Naive thymus-derived CD4-positive, alpha-beta T cell (primary cell): ENCODE measurements around the gene BLOC1S1. TPM values are rescaled to one million over a fixed set of nuclear protein-coding genes. Genes with fewer than 3 reads are reported as not detected.

Experiments
- ATAC-seq: fragments of 150-1000 bp; cut with Tn5 transposase; 2 replicates; pipeline ENCODE4 v1.10.0; 2021; ENCODE audit warnings: mild to moderate bottlenecking, moderate library complexity
- CTCF ChIA-PET: fragments of 350-600 bp; sonication (Branson Sonifier 250); formaldehyde crosslinking; loops from one replicate; lab custom pipeline; 2021; ENCODE audit warnings: antibody characterized with exemption; lab: Charles Lee
- POLR2A ChIA-PET: fragments of 350-600 bp; sonication (Branson Sonifier 250); formaldehyde crosslinking; loops from one replicate; lab custom pipeline; 2021; ENCODE audit warnings: antibody characterized with exemption, inconsistent platforms; lab: Charles Lee
- DNase-seq, 9 donors: peaks; one replicate each; pipeline versions ENCODE4 v3.0.0 to v3.0.0-alpha.2; 2020 to 2022; ENCODE audit warnings: mixed read lengths in 1 of 9
- H3K27ac ChIP-seq: one replicate; pipeline ENCODE4 v1.7.0; 2013; ENCODE audit warnings: mild to moderate bottlenecking, low read depth, low read length, moderate library complexity
- H3K27me3 ChIP-seq, 2 donors: one replicate each; pipeline ENCODE4 v1.7.0; 2013; ENCODE audit warnings: low read length in 2 of 2, mild to moderate bottlenecking in 2 of 2, moderate library complexity in 2 of 2; ENCODE audit not compliant: control insufficient read depth in 2 of 2, insufficient read depth in 2 of 2
- H3K36me3 ChIP-seq, 3 experiments: 1 replicate in 2 of 3; 2 replicates in 1 of 3; pipeline ENCODE4 v1.7.0; 2013; ENCODE audit warnings: low read length in 3 of 3, mild to moderate bottlenecking in 3 of 3, moderate library complexity in 1 of 3; ENCODE audit not compliant: insufficient read depth in 3 of 3, control insufficient read depth in 2 of 3
- H3K4me1 ChIP-seq, 2 donors: one replicate each; pipeline ENCODE4 v1.7.0; 2013; ENCODE audit warnings: low read length in 2 of 2, mild to moderate bottlenecking in 2 of 2, moderate library complexity in 1 of 2; ENCODE audit not compliant: control insufficient read depth in 2 of 2, insufficient read depth in 2 of 2
- H3K4me3 ChIP-seq: 2 replicates; pipeline ENCODE4 v1.7.0; 2013; ENCODE audit warnings: mild to moderate bottlenecking, low read length
- H3K9me3 ChIP-seq, 3 experiments: 1 replicate in 2 of 3; 2 replicates in 1 of 3; pipeline ENCODE4 v1.7.0; 2013; ENCODE audit warnings: low read length in 3 of 3; ENCODE audit not compliant: control insufficient read depth in 2 of 3
- H3K27ac Mint-ChIP-seq, 9 donors: one replicate each; pipeline ENCODE4 v1.8.0; 2020 to 2022; ENCODE audit warnings: mixed read lengths in 9 of 9, mild to moderate bottlenecking in 8 of 9, moderate library complexity in 5 of 9, inconsistent platforms in 2 of 9
- H3K27me3 Mint-ChIP-seq, 5 donors: one replicate each; pipeline ENCODE4 v1.8.0; 2021 to 2022; ENCODE audit warnings: mixed read lengths in 5 of 5, mild to moderate bottlenecking in 1 of 5
- H3K36me3 Mint-ChIP-seq, 5 donors: one replicate each; pipeline ENCODE4 v1.8.0; 2020 to 2022; ENCODE audit warnings: mixed read lengths in 5 of 5, mild to moderate bottlenecking in 3 of 5, inconsistent platforms in 1 of 5
- H3K4me1 Mint-ChIP-seq, 7 donors: one replicate each; pipeline ENCODE4 v1.8.0; 2020 to 2022; ENCODE audit warnings: mixed read lengths in 7 of 7, mild to moderate bottlenecking in 3 of 7, inconsistent platforms in 1 of 7
- H3K4me3 Mint-ChIP-seq, 10 donors: one replicate each; pipeline ENCODE4 v1.8.0; 2020 to 2022; ENCODE audit warnings: mild to moderate bottlenecking in 10 of 10, mixed read lengths in 10 of 10, moderate library complexity in 6 of 10, inconsistent platforms in 2 of 10
- H3K9me3 Mint-ChIP-seq, 11 donors: one replicate each; pipeline ENCODE4 v1.8.0; 2020 to 2022; ENCODE audit warnings: mixed read lengths in 11 of 11, mild to moderate bottlenecking in 4 of 11, inconsistent platforms in 1 of 11, moderate library complexity in 1 of 11
- intact Hi-C, 2 donors: fragments of 100-400 bp; cut with micrococcal nuclease; formaldehyde crosslinking; loops; one replicate each; pipeline ENCODE4 v1.15.1; 2023
- polyA plus RNA-seq, 2 donors: library from polyadenylated mRNA; unstranded; fragments of 300-500 nt; fragmentation: Illumina TruSeq; gene quantifications; one replicate each; pipeline ENCODE4 v1.2.3, GENCODE V29; 2021
- total RNA-seq, 6 experiments: library from RNA in 5 of 6; stranded (reverse) in 5 of 6; gene quantifications; 1 replicate in 5 of 6; 2 replicates in 1 of 6; pipeline ENCODE4 v1.2.3 and lab custom pipeline; 2021 to 2026

BLOC1S1 gene
- total and polyA plus RNA-seq, 7 experiments from 2014 or later = 37.6 to 112 (median 73.5) TPM

DNA sequence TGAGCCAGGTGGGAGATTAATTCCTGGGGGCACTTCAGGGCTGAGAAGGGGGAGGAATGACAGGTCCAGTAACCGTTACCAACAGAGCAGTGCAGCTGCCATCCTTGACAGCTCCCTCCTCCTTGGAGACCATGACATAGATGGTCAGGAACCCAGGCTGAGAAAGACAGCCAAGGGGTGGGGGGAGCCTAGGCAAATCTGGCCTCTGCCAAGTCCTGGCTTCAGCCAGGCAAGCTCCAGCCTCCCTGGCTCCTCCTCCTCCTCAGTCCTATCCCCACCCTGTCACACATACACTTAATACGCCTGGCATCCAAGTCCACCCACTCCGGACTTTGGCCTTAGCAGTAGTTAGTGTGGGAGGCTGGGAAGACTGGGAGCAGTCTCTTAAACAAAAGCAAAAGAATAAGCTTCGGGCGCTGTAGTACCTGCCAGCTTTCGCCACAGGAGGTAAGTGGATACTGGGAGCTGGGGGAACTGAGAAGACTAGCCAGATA lies 4.3 kb downstream of the BLOC1S1 start, which contains the start of gene RDH5:
RDH5 (plus strand) TSS at position 323 of the 494 bp plus-strand sequence. CDS start 792 bp downstream, outside the sequence.
- Histone ChIP-seq H3K4me1 (peaks cover 19 to 23% of the 10 kb centered on the region in 2 donors), H3K9me3 (no peaks in the 10 kb centered on the region), H3K4me3 (no peak within 1 kb of the TSS), H3K27ac (no peak within 1 kb of the TSS), H3K27me3 (no peaks in the 10 kb centered on the region), H3K36me3 (peaks cover 0 to 18% (median 7%) of the 10 kb centered on the region in 3 experiments)
- H3K27me3 Mint-ChIP-seq = peaks cover 0 to 2% (median 0%) of the 10 kb centered on the region in 5 donors
- CTCF ChIA-PET = interaction anchor here (7.5 kb wide), 1 partner anchor 18 kb away, joined by 46 read pairs; no protein-coding TSS in a partner anchor
- intact Hi-C loops = no loop called here
- ATAC-seq (no peak), DNase-seq (no peak)
- H3K36me3 Mint-ChIP-seq = peaks cover 0 to 5% (median 0%) of the 10 kb centered on the region in 5 donors
- H3K4me3 Mint-ChIP-seq = peak within 1 kb of the TSS in 2 of 10 donors; percentile 25 to 68
- peak within 1 kb of the TSS in 1 of 9 donors; percentile 22 for H3K27ac Mint-ChIP-seq
- peaks cover 23 to 47% (median 42%) of the 10 kb centered on the region in 7 donors for H3K4me1 Mint-ChIP-seq
- POLR2A ChIA-PET = interaction anchor here (1.0 to 1.1 kb wide), 2 partner anchors 9 to 100 kb away, joined by 3 read pairs; no protein-coding TSS in a partner anchor
- peaks cover 0 to 7% (median 0%) of the 10 kb centered on the region in 11 donors for H3K9me3 Mint-ChIP-seq

DNA sequence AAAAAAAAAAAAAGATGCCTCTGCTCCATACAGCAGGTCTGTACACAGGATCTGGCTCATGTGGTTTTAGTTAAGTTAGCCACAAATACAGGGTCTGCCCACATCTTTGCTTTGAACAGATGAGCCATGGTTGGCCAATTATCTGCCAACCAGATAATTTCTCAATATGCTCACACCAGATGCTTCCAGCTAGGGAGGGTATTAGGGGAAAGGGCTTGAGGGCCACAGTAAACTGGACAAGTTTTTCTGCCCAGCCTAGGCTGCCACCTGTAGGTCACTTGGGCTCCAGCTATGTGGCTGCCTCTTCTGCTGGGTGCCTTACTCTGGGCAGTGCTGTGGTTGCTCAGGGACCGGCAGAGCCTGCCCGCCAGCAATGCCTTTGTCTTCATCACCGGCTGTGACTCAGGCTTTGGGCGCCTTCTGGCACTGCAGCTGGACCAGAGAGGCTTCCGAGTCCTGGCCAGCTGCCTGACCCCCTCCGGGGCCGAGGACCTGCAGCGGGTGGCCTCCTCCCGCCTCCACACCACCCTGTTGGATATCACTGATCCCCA lies 5.1 kb downstream of the BLOC1S1 start:
- POLR2A ChIA-PET = interaction anchor here (0.9 kb wide), 2 partner anchors 9 to 13 kb away, joined by 3 to 4 read pairs; no protein-coding TSS in a partner anchor

DNA sequence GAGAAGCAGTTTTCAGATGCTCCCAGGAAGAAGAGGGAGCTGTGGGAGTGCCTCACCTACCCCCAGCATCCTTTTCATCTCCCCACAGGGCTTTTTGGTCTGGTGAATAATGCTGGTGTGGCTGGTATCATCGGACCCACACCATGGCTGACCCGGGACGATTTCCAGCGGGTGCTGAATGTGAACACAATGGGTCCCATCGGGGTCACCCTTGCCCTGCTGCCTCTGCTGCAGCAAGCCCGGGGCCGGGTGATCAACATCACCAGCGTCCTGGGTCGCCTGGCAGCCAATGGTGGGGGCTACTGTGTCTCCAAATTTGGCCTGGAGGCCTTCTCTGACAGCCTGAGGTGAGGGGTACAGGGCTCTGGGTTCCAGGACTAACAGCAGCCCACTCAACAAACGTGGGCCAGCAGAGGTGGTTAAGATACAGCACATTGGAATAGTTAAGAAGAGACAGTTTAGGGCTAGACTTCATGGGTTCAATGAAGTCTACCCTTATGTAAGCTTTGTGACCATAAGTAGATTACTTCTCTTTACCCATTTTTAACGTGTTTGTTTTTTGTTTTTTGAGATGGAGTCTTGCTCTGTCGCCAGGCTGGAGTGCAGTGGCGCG lies 5.9 kb downstream of the BLOC1S1 start:
- no peaks in the 10 kb centered on the region for H3K9me3 ChIP-seq
- Mint-ChIP-seq H3K4me1 (peaks cover 20 to 43% (median 35%) of the 10 kb centered on the region in 7 donors), H3K27me3 (no peaks in the 10 kb centered on the region), H3K4me3 (no peak overlapping the region), H3K36me3 (peaks cover 0 to 12% (median 0%) of the 10 kb centered on the region in 5 donors), H3K9me3 (no peaks in the 10 kb centered on the region), H3K27ac (no peak overlapping the region)
- H3K27ac ChIP-seq = no peak overlapping the region
- H3K36me3 ChIP-seq = peaks cover 0 to 14% (median 7%) of the 10 kb centered on the region in 3 experiments
- H3K27me3 ChIP-seq = no peaks in the 10 kb centered on the region
- intact Hi-C loops = no loop called here
- POLR2A ChIA-PET = interaction anchor here (0.9 to 4.1 kb wide), 4 partner anchors 8 to 300 kb away, joined by 3 to 29 read pairs (median 4); no protein-coding TSS in a partner anchor
- H3K4me1 ChIP-seq = peaks cover 12 to 15% of the 10 kb centered on the region in 2 donors
- CTCF ChIA-PET = interaction anchor here (0.8 to 7.5 kb wide), 3 partner anchors 13 to 362 kb away, joined by 3 to 46 read pairs (median 4); no protein-coding TSS in a partner anchor
- no peak for ATAC-seq
- DNase-seq = no peak
- H3K4me3 ChIP-seq = no peak overlapping the region

More for the DNA sequence above, 5.1 kb downstream of the BLOC1S1 start:
- Histone ChIP-seq H3K9me3 (no peaks in the 10 kb centered on the region), H3K27me3 (no peaks in the 10 kb centered on the region), H3K36me3 (peaks cover 0 to 17% (median 7%) of the 10 kb centered on the region in 3 experiments), H3K27ac (no peak overlapping the region), H3K4me1 (peaks cover 13 to 17% of the 10 kb centered on the region in 2 donors), H3K4me3 (no peak overlapping the region)
- peaks cover 18 to 45% (median 35%) of the 10 kb centered on the region in 7 donors for H3K4me1 Mint-ChIP-seq
- no peak for DNase-seq
- H3K27me3 Mint-ChIP-seq = peaks cover 0 to under 1% (median 0%) of the 10 kb centered on the region in 5 donors
- H3K4me3 Mint-ChIP-seq = no peak overlapping the region
- peaks cover 0 to 1% (median 0%) of the 10 kb centered on the region in 11 donors for H3K9me3 Mint-ChIP-seq
- CTCF ChIA-PET = interaction anchor here (0.8 to 7.5 kb wide), 2 partner anchors 17 to 363 kb away, joined by 3 to 46 read pairs; no protein-coding TSS in a partner anchor
- H3K36me3 Mint-ChIP-seq = peaks cover 0 to 10% (median 0%) of the 10 kb centered on the region in 5 donors
- intact Hi-C loops = no loop called here
- ATAC-seq = no peak
- H3K27ac Mint-ChIP-seq = no peak overlapping the region

DNA sequence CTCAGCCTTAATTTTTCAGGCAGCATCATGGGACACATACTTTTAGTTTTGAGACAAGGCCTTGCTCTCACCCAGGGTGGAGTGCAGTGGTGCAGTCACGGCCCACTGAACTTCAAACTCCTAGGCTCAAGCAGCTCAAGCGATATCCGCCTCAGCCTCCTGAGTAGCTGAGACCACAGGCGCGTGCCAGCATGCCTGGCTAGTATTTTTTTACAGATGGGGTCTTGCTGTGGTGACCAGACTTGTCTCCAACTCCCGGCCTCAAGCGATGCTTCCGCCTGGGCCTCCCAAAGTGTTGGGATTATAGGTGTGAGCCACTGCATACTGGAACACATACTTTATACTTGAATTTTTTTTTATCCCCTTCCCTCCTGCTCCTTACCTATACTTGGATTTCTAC lies 7.1 kb downstream of the BLOC1S1 start:
- H3K27me3 Mint-ChIP-seq = no peaks in the 10 kb centered on the region
- Histone ChIP-seq H3K27ac (no peak overlapping the region), H3K4me1 (peaks cover 9 to 14% of the 10 kb centered on the region in 2 donors), H3K36me3 (peaks cover 0 to 14% (median 7%) of the 10 kb centered on the region in 3 experiments), H3K9me3 (no peaks in the 10 kb centered on the region), H3K4me3 (no peak overlapping the region), H3K27me3 (no peaks in the 10 kb centered on the region)
- DNase-seq (no peak), ATAC-seq (no peak)
- H3K27ac Mint-ChIP-seq = no peak overlapping the region
- intact Hi-C loops = no loop called here
- POLR2A ChIA-PET = interaction anchor here (1.1 to 4.1 kb wide), 4 partner anchors 11 to 299 kb away, joined by 3 to 29 read pairs (median 6); partner anchors contain the start of gene DGKA
- no peak overlapping the region for H3K4me3 Mint-ChIP-seq
- H3K4me1 Mint-ChIP-seq = peaks cover 18 to 42% (median 34%) of the 10 kb centered on the region in 7 donors
- H3K9me3 Mint-ChIP-seq = no peaks in the 10 kb centered on the region
- peaks cover 0 to 13% (median 0%) of the 10 kb centered on the region in 5 donors for H3K36me3 Mint-ChIP-seq
- CTCF ChIA-PET = interaction anchor here (1.2 to 3.7 kb wide), 2 partner anchors 11 to 15 kb away, joined by 4 to 44 read pairs; no protein-coding TSS in a partner anchor

DNA sequence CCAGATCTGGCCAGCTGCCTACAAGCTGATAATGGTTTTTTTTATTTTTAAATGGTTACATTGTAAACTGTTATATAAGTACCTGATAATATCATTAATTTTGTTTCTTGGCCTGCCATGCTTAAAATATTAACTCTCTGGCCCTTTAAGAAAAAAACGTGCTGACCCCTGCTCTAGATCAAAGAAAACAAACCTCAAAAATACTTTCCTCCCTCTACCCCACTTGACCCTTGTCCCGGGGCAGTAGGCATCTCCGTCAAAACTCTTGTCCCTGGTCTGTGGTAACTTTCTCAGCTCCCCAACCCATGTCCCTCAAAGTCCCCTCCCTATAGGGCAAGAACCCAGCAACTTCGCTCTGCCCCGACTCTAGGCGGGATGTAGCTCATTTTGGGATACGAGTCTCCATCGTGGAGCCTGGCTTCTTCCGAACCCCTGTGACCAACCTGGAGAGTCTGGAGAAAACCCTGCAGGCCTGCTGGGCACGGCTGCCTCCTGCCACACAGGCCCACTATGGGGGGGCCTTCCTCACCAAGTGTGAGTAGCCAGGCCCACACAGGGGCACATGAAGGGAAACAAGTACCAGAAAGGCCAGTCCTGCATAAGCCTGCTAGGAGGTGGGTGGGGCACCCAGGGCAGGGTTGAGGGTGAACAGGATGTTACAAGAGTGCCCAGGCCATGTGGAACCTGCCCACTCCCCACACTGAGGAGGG lies 7.8 kb downstream of the BLOC1S1 start:
- H3K4me1 Mint-ChIP-seq = peaks cover 18 to 35% (median 28%) of the 10 kb centered on the region in 7 donors
- peak overlapping the region in 2 of 9 donors; percentile 55 to 70 for H3K27ac Mint-ChIP-seq
- DNase-seq = no peak
- POLR2A ChIA-PET = interaction anchor here (1.1 to 4.1 kb wide), 4 partner anchors 12 to 207 kb away, joined by 5 to 29 read pairs (median 6); partner anchors contain the start of genes DGKA, ORMDL2 and SARNP
- H3K4me3 Mint-ChIP-seq = no peak overlapping the region
- intact Hi-C loops = loop anchor here (1.0 kb wide), 1 partner anchor 14 kb away; no protein-coding TSS in a partner anchor
- CTCF ChIA-PET = interaction anchor here (0.5 to 3.7 kb wide), 3 partner anchors 10 to 71 kb away, joined by 3 to 44 read pairs (median 9); no protein-coding TSS in a partner anchor
- H3K27me3 Mint-ChIP-seq = no peaks in the 10 kb centered on the region
- Histone ChIP-seq H3K27me3 (no peaks in the 10 kb centered on the region), H3K4me1 (peaks cover 11 to 14% of the 10 kb centered on the region in 2 donors), H3K4me3 (no peak overlapping the region), H3K27ac (no peak overlapping the region), H3K9me3 (no peaks in the 10 kb centered on the region), H3K36me3 (peaks cover 0 to 14% (median 5%) of the 10 kb centered on the region in 3 experiments)
- peaks cover 0 to 13% (median 0%) of the 10 kb centered on the region in 5 donors for H3K36me3 Mint-ChIP-seq
- ATAC-seq = no peak
- no peaks in the 10 kb centered on the region for H3K9me3 Mint-ChIP-seq
